GM10248 (cell line): Measurements from ENCODE around the gene CEP83.

ENCODE experiments used
- CTCF ChIA-PET: fragments of 300-600 bp; sonication (Branson Sonifier 250); formaldehyde crosslinking; extraction: SDS; loops from one replicate; lab custom pipeline; 2021; ENCODE audit warnings: antibody characterized with exemption; lab: Yijun Ruan, JAX
- POLR2A ChIA-PET: fragments of 350-650 bp; sonication (Branson Sonifier 250); formaldehyde crosslinking; extraction: SDS; loops from one replicate; lab custom pipeline; 2020; ENCODE audit warnings: antibody characterized with exemption; lab: Yijun Ruan, JAX
- DNase-seq: peaks from one replicate; pipeline ENCODE4 v3.0.0; 2012; ENCODE audit errors: extremely low spot score
- CTCF ChIP-seq: IDR thresholded peaks from 2 replicates; pipeline ENCODE4 v1.5.1; 2012; ENCODE audit warnings: mild to moderate bottlenecking, low read depth; ENCODE audit errors: extremely low read depth, missing control alignments, control extremely low read depth

Gene CEP83

GRCh38 chr12:94305130-94305957 is 154.3 kb downstream of the CEP83 start:
- TF ChIP-seq CTCF: no peak
- no peak for DNase-seq
- ChIA-PET POLR2A (no interaction called here), CTCF (interaction anchor here (1.0 to 2.3 kb wide), 4 partner anchors 11 to 43 kb away, joined by 3 to 7 read pairs (median 6); no protein-coding TSS in a partner anchor)

GRCh38 chr12:94304566-94305061 is 155.1 kb downstream of the CEP83 start:
- ChIA-PET POLR2A (no interaction called here), CTCF (interaction anchor here (1.0 to 2.3 kb wide), 4 partner anchors 10 to 42 kb away, joined by 3 to 7 read pairs (median 6); no protein-coding TSS in a partner anchor)
- no peak for TF ChIP-seq CTCF
- DNase-seq: no peak

GRCh38 chr12:94304012-94304411 is 155.7 kb downstream of the CEP83 start:
- no peak for DNase-seq
- no peak for TF ChIP-seq CTCF
- POLR2A ChIA-PET: no interaction called here
- CTCF ChIA-PET: interaction anchor here (1.3 to 2.3 kb wide), 2 partner anchors 11 to 41 kb away, joined by 3 to 6 read pairs; no protein-coding TSS in a partner anchor

- ChIA-PET POLR2A (no interaction called here), CTCF (interaction anchor here (1.2 to 1.6 kb wide), 3 partner anchors 9 to 13 kb away, joined by 3 to 8 read pairs (median 5); no protein-coding TSS in a partner anchor)
- no peak for DNase-seq
- no peak for TF ChIP-seq CTCF
Measured at GRCh38 chr12:94299846-94300245, 159.8 kb downstream of the CEP83 start.

GRCh38 chr12:94297876-94298505 is 161.7 kb downstream of the CEP83 start:
- ChIA-PET POLR2A (no interaction called here), CTCF (interaction anchor here (0.9 to 1.5 kb wide), 3 partner anchors 11 to 14 kb away, joined by 3 to 5 read pairs (median 3); no protein-coding TSS in a partner anchor)
- no peak for DNase-seq
- TF ChIP-seq CTCF: no peak

GRCh38 chr12:94297096-94297699 is 162.5 kb downstream of the CEP83 start:
- ChIA-PET CTCF (no interaction called here), POLR2A (no interaction called here)
- no peak for TF ChIP-seq CTCF
- no peak for DNase-seq
